Measurements from ENCODE around the gene SNX11.

- no peak for TF ChIP-seq RAD21 (IDR thresholded peaks at IDR 0.05; ENCODE audit: low read depth)
- TF ChIP-seq CTCF (IDR thresholded peaks at IDR 0.05 in 2 of 3, conservative IDR thresholded peaks at IDR 0.05 in 1 of 3; ENCODE audit: borderline replicate concordance in 1 of 3, insufficient read depth in 1 of 3, low read depth in 2 of 3, low read length in 2 of 3), result no peak
- no peak for TF ChIP-seq POLR2A (IDR thresholded peaks at IDR 0.05; ENCODE audit: borderline replicate concordance, extremely low read depth, insufficient read depth, insufficient read length)
- no peak for TF ChIP-seq SRF (IDR thresholded peaks at IDR 0.05; ENCODE audit: low read depth)
- no peak for TF ChIP-seq EZH2phosphoT487 (IDR thresholded peaks at IDR 0.05; ENCODE audit: borderline replicate concordance)
- no peak for TF ChIP-seq YY1 (IDR thresholded peaks at IDR 0.05; ENCODE audit: extremely low read depth, insufficient replicate concordance, low read depth, low read length)
- no peak for TF ChIP-seq SIN3A (IDR thresholded peaks at IDR 0.05; ENCODE audit: low read depth)
- TF ChIP-seq FOSL1 (IDR thresholded peaks at IDR 0.05; ENCODE audit: low read depth), result no peak
- TF ChIP-seq JUND (IDR thresholded peaks at IDR 0.05), result no peak
- TF ChIP-seq, protein P1, sequence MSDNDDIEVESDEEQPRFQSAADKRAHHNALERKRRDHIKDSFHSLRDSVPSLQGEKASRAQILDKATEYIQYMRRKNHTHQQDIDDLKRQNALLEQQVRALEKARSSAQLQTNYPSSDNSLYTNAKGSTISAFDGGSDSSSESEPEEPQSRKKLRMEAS (IDR thresholded peaks at IDR 0.05), result no peak
- TF ChIP-seq EZH2 (IDR thresholded peaks at IDR 0.05), result no peak
- TF ChIP-seq ZFX (IDR thresholded peaks at IDR 0.05), result no peak
Measured at GRCh38 chr17:48148854-48149786, 41.6 kb downstream of the SNX11 start.
